GM13977 (cell line): ENCODE measurements around the gene CTSA.

Source experiments
- DNase-seq: peaks from one replicate; pipeline ENCODE4 v3.0.0; 2012; ENCODE audit warnings: low spot score
- CTCF ChIP-seq: IDR thresholded peaks from 2 replicates; pipeline ENCODE4 v1.5.1; 2012; ENCODE audit warnings: mild to moderate bottlenecking, control low read depth; ENCODE audit not compliant: insufficient read depth; ENCODE audit errors: extremely low read depth, missing control alignments
- in situ Hi-C: fragments of 300-500 bp; cut with MboI; formaldehyde crosslinking; loops from one replicate; pipeline ENCODE4 v1.12.0; 2022; ENCODE audit warnings: low sequenced_read_pairs, low pct_unique_long_range_greater_than_20kb, mixed read lengths, inconsistent platforms; ENCODE audit not compliant: unreplicated experiment

The CTSA gene

DNA sequence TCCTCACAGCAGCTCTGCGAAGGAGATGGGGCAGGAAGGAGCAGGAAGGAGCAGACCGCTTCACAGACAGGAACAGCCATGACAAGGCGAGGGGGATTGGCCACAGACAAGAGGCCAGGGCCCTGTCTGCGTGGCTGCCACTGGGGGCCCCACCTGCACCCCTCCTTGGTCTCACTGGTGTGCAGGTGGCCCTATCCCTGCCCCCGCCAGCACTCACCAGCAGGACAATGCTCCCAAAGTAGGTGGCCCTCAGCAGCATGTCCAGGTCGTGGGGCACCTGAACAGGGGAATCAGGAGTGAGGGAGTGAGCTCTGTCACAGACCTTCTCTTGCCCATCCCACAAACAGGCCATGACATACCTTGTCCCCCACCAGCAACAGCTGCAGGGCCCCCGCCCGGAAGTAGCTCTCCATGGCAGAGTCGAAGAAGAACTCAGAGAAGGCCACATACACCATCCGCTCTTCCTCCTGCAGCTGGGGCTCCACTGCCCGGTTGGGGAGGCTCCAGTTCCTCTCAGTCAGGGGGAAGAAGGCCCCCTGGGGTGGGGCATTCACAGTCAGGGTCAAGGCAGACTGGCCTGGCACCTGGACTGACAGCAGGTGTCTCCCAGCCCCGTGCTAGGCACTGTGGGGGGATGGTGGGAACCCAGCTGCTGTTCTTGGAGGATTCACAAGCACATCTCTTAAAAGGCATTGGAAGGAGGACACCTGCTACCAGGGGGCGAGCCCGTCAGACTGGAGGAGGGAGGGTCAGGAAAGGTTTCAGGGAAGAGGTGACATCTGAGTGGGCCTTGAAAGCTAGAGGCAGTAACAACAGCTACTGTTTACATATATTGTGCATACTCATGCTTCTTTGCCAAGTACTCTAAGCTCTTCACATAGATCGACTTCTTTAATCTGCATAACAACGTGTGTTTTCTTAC is 13.7 kb downstream of the CTSA start:
- no peak for DNase-seq
- in situ Hi-C loops: no loop called here

DNA sequence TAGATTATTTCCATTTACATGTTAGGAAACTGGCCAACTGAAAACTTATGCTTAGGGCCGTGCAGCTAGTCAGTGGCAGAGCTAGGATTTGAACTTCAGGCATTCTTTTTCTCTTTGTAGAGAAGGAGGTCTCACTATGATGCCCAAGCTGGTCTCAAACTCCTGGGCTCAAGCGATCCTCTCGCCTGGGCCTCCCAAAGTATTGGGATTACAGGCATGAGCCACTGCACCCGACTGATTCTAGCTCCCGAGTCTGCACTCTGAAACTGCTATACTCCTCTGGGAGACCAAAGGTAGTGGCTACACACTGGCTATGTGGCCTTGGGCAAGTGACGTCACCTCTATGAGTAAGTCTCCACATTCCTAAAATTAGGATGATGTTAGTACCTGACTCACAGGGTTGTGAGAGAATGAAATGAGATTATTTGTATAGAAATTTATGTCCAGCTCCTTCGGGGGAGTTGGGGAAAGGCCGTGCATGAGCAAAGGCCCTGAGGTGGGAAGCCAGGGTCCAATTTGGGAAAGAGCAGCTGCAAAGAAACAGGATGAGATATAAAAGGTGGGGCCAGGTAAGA is 14.5 kb downstream of the CTSA start:
- no peak for TF ChIP-seq CTCF
- DNase-seq: no peak
- in situ Hi-C loops: no loop called here

More for the DNA sequence above, 13.7 kb downstream of the CTSA start:
- TF ChIP-seq CTCF: no peak

GRCh38 chr20:45907219-45907948 is 16.2 kb downstream of the CTSA start:
- TF ChIP-seq CTCF: no peak
- no peak for DNase-seq
- in situ Hi-C loops: no loop called here

DNA sequence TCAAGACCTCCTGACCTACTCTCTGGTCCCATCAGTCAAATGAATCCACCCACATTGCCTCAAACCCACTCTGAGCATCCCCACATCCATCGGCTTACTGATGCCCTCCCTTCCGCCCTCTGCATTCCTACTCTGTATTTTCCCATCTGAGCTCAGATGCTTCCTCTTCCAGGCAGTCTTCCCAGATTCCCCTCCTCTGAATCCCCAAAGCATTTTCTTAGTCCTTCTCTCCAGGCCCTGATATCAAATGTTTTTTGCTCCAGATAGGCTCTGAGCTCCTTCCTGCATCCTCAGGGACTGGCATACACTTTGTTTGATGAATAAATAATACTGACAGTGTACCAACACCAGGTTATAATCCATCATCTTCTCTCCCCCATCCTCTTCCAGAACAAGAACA is 16.9 kb downstream of the CTSA start:
- in situ Hi-C loops: no loop called here
- TF ChIP-seq CTCF: no peak
- no peak for DNase-seq

DNA sequence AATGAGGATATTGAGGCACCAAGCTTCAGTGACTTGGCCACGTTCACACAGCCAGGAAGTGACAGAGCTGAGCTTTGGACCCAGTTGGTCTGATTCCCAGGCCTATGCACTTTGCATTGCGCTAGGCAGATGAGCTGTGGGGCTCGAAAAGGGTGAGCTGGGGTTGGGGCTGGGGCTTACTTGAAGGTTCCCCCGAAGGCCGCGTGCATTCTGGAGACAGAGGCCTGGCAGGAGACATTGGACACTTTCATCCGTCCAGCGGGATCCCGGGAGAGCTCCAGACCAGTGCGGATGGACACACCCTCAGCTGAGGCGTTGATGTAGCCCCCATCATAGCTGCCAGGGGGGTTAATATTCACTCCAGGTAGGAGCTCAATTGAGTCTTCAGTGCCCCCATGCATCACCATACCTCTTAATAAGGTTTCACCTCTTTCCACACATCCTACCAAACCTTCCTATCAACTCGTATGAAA is 18.2 kb downstream of the CTSA start:
- no peak for TF ChIP-seq CTCF
- in situ Hi-C loops: no loop called here
- no peak for DNase-seq

DNA sequence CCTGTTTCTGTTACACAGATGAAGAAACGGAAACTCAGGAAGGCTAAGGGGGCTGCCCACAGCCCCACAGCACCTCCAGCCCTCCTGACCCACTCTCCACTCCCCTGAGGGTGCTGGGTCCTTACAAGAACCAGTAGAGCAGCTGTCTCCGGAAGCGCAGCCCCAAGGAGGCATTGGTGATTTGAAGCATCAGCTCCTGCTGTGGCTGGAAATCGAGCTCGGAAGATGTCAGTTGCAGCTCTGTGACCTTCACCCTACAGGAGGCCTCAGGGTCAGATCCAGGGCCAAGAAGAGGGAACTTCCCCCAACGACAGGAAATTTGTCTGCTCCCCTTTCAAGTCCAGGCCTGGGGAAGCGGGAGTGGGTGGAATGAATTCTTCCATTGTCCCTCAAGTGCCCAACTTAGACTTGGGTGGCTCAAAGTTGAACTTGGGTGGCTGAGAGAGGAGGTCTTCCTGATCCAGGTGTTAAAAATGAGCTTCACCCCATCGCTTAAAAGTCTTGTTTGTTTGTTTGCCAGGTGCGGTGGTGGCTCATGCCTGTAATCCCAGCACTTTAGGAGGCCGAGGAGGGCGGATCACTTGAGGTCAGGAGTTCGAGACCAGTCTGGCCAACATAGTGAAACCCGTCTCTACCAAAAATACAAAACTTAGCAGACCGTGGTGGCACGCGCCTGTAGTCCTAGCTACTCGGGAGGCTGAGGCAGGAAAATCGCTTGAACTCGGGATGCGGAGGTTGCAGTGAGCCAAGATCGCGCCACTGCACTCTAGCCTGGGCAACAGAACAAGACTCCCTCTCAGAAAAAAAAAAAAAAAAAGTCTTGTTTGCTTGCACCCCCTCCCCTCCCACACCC is 18.9 kb downstream of the CTSA start:
- no peak for DNase-seq
- no peak for TF ChIP-seq CTCF
- in situ Hi-C loops: no loop called here
